COLO668 (cell line): ENCODE measurements around the gene LRRN3.
"Not testable (repeated sequence)": the region's sequence is repeated elsewhere in the genome, so short reads cannot be mapped to it uniquely, and the experiment has no call there.

ENCODE experiments used
- DNase-seq: peaks from one replicate; lab custom pipeline; 2025; ENCODE audit not compliant: unreplicated experiment; lab: John Stamatoyannopoulos, UW

LRRN3 gene

DNA sequence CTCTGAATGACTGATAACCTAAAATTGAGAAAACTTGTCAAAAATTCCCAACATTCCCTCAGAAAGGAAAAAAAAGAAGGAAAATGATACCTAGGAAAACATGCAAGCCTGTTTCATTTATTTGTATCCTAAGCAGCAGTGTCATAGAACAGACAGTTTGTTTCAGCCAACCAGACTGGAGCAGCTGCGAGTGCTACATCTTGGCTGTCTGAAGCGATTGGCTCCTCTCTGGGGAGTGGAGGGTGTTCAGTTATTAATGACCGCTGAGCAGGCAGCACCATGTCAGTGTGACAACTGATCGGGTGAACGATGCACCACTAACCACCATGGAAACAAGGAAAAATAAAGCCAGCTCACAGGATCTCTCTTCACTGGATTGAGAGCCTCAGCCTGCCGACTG lies at the start of gene LRRN3:
Gene LRRN3, plus strand, starts transcription at position 282 of the 400 bp plus-strand sequence. CDS start 31,646 bp downstream, outside the sequence.
- DNase-seq = no peak

DNA sequence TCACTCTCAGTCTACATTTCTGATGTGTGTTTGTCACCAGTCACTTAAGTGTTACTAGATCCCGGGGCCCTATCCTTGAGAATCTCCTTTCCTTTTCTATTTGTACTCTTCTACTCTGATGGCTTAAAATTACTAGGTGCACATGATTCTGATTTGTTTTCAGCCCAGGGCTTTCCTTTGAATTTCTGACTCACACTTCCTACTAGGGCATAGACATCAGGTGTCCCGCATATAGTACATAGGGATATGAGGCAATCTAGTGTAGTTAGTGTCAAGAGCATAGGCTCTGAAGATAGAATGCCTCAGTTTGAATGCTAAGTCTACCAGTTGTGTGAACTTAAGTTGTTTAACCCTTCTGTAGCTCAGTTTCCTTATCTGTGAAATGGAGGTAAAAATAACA lies 49.4 kb upstream of the LRRN3 start:
- DNase-seq = no peak

DNA sequence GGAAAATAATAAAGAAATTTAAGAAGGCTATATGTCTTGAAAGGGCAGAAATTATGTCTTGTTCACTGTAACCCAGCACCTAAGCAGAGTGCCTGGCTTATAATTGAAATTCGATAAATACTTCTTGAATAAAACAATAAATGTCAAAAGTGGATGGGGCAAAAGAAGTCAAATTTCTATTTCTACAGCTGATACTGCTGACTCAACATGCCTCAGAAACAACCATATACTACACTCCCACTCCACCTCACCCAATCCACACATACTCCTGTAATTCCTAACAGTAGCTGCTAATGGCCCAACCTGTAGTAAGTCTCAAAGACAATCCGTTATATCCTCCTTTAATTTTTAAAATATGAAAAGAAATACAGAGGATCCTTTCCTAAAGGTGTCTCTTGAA lies 48.1 kb upstream of the LRRN3 start:
- no peak for DNase-seq

DNA sequence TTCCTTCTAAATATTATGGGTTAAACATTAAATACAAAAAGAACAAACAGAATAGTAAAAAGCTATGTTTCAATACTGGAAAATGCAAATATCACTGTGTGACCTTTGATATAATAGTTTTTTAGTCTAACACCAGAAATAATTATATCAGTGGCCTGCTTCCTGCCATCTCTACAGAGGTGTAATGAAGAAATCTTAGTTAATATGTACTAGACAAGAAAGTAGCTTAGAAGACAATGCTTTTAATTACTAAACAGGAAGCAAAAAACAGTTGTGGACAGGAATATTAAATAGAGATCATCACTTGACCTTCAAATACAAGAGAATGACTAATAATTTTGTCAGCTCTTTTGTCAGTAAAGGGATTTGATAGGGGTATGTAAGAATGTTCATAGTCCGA lies 47.4 kb upstream of the LRRN3 start:
- no peak for DNase-seq

DNA sequence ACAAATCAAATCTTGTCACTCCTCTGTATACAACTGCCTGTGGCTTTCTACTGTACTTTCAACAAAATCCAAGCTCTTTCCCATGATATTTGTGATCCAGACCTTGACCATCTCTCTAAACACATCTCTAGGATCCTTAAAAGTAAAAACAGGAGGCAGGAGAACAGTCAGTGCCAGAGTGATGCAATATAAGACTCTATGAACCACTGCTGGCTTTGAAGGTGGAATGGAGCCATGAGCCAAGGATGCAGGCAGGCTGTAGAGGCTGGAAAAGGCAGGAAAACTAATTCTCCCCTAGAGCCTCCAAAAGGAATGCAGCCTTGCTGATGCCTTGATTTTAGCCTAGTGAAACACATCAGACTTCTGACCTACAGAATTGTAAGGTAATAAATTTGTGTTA lies 45.5 kb upstream of the LRRN3 start:
- no peak for DNase-seq

DNA sequence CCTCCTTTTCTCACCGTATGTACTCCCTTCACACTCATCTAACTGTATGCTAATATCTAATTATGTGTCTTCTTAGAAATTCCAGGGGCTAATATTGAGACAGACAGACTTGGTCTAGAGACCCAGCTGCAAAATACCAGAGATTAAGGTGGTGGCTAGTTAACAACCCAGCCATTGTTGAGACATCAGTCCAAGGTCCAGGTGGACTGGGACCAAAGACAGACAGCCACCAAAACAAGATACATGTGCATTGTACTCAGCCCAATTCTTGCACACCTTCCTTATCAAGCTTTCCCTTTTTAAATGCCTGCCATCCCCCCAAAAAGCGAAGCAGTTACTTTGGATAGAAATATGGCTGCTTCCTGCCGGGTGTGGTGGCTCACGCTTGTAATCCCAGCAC lies 43.3 kb upstream of the LRRN3 start:
- DNase-seq = no peak

DNA sequence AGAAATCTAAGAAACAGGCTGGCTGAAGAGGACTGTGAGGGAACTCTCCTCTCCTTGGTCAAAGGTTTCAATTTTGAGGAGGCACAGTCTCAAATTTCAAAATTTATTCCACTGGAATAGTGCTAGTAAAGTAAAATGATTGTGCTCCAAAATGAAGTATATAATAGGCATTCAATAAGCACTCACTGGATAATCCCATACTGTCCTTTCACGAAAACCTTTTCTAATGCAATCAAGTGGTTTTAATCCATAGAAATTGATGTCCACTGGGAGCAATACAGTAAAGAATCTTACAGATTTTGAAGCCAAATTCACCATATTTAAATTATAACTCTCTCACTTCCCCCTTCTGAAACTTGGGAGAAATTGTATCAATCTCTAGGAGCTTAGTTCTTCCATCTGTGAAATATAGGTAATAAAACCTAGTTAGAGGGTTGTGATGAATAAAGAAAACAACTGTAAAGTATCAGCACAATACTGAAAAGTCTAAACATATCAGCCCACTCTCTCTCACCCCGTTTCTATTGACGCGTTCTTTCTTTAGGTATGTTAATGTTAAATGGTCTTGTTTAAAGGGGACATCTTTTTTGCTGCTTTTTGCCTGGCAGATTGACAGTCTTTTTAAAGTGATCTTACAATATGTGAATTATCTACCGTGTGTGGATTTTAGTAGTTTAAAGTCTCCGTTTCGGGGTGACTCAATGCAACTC lies 40.8 kb upstream of the LRRN3 start:
- DNase-seq = no peak

DNA sequence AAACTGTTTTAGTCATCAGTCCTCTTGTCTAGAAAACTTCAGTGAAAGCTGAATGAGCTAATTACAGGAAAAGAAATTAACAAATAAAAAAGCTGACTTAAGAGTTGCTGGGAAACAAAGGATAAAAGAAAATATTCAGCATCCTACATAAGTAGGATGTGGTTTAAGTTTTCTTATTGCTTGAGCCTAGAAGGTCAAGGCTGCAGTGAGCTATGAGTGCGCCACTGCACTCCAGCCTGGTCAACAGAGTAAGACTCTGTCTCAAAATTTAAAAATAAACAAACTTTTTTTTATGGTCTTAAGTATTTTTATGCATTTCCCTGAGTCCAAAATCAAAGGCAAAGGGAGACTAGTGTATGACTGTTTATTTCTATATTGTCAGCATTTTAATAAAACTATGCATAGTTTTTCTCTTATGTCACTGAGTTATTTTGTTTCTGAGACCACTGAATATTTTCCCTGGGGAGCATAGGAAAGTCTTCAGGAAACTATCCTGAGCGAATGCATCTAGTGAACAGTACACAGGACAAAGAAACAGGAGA lies 40.0 kb upstream of the LRRN3 start:
- DNase-seq = no peak

DNA sequence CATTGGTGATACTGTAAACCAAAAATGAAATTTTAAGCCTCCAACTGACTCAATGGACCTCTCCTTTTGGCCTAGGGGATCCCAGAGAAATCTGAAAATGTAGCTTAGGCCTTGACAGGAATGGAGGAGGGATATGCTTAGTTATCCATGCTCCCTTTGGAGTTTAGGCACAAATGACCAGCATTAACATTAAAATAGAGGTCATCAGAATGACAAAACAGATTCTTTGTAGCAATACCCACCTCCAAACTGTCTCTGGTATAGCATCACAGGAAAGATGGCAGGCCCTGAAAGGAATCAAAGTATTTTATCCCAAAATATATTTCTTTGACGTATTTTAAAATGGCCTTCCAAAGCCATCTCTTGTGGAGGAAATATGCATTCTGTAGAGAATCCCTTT lies 39.1 kb upstream of the LRRN3 start:
- DNase-seq = no peak

DNA sequence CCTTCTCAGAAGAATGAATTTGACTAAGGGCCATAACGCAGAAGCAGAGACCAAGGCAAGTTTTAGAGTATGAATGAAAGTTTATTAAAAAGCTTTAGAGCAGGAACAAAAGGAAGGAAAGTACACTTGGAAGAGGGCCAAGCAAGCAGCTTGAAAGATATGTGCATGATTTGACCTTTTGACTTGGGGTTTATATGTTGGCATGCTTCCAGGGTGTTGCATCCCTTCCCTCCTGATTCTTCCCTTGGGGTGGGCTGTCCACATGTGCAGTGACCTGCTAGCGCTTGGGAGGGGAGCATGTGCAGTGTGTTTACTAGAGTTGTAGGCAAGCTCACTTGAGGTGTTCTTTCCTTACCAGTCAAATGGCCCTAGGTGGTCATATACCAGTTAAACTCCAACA lies 37.9 kb upstream of the LRRN3 start:
- no peak for DNase-seq

DNA sequence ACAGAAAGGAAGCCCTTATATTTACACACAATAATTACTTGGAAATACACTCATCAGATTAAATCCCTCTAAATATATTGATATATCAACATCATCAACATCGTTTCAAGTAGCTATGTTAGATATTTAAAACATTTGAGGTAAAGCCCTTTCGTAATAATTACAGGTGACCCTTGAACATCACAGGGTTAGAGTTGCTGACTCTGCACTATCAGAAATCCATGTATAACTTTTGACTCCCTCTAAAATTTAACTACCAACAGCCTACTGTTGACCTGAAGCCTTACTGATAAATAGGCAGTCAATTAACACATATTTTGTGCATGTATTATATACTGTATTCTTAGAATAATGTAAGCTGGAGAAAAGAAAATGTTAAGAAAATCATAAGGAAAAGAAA lies 34.6 kb upstream of the LRRN3 start:
- no peak for DNase-seq

DNA sequence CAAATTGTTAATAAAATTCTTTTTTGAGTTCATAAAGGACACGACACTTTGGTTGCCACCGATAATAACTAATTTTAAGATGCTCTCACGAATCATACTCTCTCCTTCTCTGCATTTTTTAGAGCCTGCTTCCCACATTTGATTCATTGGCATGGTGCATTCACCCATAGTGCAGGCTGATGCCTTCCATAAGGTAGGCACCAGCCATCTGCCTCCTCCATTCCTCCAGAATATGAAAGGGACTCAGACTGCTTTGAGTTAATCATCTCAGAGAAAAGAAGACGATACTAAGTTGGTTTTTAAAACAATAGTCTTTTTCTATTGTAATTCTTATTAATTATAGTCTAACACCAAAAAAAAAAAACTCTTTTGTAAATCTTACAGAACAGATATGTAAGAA lies 33.9 kb upstream of the LRRN3 start:
- DNase-seq = no peak

DNA sequence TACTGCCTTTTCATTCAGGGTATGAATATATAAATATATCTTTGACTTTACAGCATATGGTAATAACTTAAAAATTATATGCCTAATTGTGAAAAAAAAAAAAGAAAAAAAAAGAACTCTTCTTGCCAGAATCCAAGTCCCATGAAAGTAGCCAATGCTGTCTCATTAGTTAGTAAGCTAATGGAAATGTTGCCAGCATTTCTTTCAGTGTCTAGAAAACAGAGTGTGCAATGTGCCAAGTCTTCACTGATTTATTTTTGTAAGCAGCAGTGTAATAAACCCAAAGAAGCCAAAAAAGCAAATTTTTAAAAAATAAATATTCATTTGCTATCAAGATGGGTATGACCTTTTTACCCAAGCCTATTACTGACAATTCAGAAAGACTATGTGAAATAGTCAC lies 31.1 kb upstream of the LRRN3 start:
- DNase-seq = no peak

DNA sequence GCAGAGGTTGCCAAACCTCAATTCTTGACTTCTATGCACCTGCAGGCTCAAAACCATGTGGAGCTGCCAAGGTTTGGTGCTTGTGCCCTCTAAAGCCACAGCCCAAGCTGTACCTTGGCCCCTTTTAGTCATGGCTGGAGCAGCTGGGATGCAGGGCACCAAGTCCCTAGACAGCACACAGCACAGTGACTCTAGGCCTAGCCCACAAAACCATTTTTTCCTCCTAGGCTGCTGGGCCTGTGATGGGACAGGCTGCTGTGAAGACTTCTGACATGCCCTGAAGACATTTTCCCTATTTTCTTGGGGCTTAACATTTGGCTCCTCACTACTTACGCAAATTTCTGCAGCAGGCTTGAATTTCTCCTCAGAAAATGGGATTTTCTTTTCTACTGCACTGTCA lies 27.8 kb upstream of the LRRN3 start:
- DNase-seq = no peak

DNA sequence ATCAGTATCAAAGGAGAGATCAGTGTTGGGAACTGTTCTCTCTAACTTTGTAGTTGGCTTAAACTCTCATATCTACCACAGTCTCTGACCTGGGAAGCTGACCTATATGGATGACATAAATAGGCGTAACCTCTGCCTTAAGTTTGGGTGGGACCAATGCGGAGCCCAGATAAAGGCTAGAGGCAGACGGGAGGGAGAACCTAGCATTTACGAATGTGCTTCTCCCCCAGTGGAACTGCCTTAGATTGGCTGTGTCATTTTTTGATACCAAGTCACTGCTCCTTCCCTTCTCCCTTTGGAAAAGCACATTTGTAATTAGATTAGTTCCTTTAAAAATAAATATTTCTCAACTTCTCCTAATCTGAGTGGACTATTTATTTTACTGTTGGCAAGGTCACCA lies 23.7 kb upstream of the LRRN3 start:
- DNase-seq = no peak

DNA sequence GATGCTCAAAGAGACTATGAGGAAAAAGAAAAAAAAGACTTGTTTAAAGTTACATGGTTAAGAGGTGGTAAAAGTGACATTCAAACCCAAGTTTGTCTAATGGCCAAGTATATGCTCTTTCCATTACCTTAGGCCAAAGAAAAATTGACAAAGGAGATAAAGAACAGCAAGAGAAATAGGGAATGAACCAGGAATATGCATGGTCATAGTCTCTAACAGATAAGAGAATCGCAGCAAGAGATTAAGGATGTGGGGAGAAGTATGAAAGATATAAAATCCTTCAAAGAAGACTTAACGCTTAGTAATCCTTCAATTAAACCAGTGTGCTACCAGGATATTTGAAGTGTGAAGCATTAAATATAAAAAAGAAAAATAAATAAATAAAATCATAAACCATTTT lies 23.2 kb upstream of the LRRN3 start:
- no peak for DNase-seq

DNA sequence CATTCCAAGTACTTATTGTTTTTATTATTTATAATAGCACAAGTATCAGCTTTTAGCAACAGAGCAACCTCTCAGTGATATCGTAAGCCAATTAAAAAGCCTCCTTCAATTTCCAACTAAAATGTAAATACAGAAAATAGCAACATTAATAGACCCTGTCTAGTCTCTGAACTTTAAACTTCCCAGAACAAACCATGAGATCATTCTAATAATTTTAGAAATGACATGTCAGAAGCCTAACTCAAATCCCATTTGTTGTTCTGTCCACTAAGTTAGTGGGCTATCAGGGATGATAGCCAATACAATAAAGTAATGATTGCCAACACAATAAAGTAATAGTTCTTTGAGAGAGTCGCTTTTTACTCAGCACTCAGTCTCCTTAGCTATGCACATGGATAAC lies 22.3 kb upstream of the LRRN3 start:
- DNase-seq = no peak

DNA sequence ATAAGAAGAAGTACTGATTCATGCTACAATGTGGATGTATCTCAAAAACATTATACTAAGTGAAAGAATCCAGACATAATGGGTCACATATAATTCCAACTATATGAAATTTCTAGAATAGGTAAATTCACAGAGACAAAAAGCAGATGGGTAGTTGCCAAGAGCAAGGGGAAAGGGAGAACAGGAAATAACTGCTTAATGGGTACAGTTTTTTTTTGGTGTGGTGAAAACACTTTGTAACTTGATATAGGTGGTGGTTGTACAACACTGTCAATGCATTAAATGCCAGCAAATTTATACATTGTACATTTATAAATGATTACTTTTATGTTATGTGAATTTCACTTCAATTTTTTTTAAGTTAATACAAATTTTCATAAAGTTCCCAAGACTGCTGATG lies 19.4 kb upstream of the LRRN3 start:
- no peak for DNase-seq

DNA sequence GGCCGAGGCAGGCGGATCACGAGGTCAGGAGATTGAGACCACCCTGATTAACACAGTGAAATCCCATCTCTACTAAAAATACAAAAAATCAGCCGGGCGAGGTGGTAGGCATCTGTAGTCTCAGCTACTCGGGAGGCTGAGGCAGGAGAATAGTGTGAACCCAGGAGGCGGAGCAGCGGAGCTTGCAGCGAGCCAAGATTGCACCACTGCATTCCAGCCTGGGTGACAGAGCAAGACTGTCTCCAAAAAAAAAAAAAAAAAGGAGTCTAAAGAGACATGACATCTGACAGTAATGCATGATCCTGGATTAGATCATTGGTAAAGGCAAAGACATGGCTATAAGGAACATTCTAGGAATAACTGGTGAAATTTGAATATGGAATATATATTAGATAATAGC lies 18.3 kb upstream of the LRRN3 start:
- not testable (repeated sequence) for DNase-seq

DNA sequence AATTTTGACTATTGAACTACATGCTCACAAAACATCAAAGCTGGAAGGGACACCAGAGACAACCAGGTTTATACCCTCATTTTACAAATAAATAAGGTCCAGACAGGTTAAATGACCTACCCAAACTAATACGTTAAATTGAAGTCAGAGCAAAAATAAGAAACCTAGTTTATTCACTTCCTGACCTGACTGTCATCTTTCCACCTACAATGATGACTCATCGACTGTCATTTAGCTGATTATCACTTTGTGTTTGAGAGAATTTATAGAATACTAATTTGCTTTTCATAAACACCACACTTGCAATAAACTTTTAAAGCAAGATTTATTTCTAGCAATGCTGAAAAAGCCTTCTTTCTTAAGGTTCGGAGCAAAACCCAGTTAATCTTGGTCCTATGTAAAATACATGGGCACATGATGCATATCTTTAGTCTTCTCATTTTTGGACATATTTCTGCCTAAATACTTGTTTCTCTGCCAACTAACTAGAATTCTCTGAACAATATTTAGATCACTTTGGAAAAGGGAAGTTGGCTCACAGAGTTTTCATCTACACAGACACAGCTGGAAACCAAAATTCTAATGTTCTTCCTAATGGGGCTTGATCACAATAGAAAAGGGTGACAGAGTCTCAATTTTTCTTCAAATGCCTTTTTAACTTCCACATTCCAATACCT lies 16.7 kb upstream of the LRRN3 start:
- no peak for DNase-seq

DNA sequence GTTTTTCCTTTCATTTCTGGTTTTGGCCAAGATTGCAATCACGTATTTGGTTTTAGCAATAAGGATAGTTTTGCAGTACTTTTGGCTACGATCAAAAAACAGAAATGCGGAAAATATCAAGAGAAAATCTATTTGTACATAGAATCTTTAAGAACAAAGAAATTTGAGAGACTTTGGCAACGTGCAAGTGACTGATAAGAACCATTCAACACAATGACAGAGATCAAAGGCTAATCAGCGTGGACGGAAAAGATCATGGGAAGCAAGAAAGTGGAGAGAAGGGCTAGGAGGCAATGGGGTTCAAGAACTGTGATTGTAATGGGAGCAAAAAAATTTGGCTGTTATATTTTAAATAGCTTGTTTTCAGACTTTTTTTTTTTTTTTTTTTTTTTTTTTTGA lies 16.2 kb upstream of the LRRN3 start:
- no peak for DNase-seq

DNA sequence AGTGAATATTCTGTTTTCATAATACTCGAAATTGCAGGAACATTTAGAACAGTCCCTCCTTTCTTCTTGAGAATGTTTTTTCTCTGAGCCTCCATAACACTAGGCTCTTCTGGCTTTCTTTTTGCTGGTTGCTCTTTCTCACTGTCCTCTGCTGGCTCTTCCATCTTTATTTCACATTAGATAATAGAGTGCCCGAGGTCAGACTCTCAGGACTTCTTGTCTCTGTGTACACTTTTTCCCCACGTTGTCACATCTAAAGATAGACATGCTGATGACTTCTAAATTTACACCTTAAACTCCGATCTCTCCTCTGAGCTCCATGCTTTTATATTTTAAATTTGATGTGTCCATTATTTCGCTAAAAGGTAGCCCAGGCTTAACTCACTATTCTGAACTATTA lies 15.4 kb upstream of the LRRN3 start:
- DNase-seq = no peak

DNA sequence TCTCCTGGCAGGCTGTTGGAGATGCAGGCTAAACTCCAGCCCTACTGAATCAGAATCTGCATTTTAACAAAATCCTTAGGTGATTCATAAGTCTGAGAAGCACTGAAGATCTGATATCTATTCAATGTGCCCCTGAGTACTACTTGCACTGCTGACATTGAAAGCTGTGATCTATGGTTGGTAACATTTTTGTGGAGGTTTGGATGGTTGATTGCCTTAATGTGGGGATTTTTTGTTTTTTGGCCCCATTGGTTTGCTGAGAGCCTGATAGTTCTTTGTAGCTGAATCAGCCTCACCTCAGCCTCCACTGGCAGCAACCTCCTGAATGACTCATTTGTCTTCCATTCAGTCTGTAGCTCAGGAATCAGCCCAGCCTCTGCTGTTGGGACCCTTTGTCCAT lies 14.7 kb upstream of the LRRN3 start:
- no peak for DNase-seq
